ENCODE data around the gene C1QTNF1. TPM values are rescaled to one million over a fixed set of nuclear protein-coding genes. Genes with fewer than 3 reads are reported as not detected.

Gene C1QTNF1
- total RNA-seq, 2 donors from 2014 or later: 125 to 401 TPM

GRCh38 chr17:79033741-79034501, 10.0 kb downstream of the C1QTNF1 start:
- no peak for TF ChIP-seq CTCF (IDR thresholded peaks at IDR 0.05)
- DNase-seq (ENCODE audit: low spot score): no peak
- Histone ChIP-seq H3K4me1 (peaks cover 0 to 61% of the 10 kb centered on the region in 2 donors), H3K27me3 (no peaks in the 10 kb centered on the region), H3K27ac (peak overlapping the region; percentile 47 to 58), H3K4me3 (no peak overlapping the region), H3K9me3 (no peaks in the 10 kb centered on the region), H3K36me3 (peaks cover 11% of the 10 kb centered on the region)

DNA sequence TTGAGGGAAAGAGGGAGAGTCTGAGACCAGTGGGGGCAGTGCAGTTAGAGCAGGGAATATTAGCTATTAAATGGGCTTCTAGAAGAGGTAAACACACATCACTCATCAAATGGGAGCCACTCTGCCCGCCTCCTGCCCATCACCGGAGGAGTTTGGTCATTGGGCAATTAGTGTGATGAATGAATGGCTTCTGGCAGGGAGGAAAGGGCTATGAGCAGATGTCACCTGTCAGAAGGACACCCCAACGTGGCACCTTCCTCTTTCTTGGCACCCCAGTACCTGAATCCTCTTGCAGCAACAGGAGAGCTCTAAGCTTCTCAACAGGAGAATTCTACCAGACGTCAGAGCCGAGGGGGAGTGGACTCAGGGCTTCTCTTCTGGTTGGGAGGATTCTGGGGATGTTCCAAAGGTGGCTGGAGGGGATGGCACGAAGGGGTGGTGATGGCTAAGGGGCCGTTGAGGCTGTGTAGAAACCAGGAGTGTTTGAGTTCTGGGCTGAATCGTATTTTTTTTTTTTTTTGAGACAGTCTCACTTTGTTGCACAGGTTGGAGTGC, 11.0 kb downstream of the C1QTNF1 start:
- peaks cover 11% of the 10 kb centered on the region for H3K36me3 ChIP-seq
- H3K4me3 ChIP-seq: no peak overlapping the region
- no peak for TF ChIP-seq CTCF (IDR thresholded peaks at IDR 0.05)
- H3K9me3 ChIP-seq: no peaks in the 10 kb centered on the region
- H3K27me3 ChIP-seq: no peaks in the 10 kb centered on the region
- peaks cover 0 to 56% of the 10 kb centered on the region in 2 donors for H3K4me1 ChIP-seq
- no peak for DNase-seq (ENCODE audit: low spot score)
- H3K27ac ChIP-seq: peak overlapping the region in 1 of 2 donors; percentile 58

- Histone ChIP-seq H3K27me3 (no peaks in the 10 kb centered on the region), H3K4me1 (peaks cover 0 to 56% of the 10 kb centered on the region in 2 donors), H3K9me3 (no peaks in the 10 kb centered on the region), H3K27ac (no peak overlapping the region), H3K36me3 (peaks cover 14% of the 10 kb centered on the region), H3K4me3 (no peak overlapping the region)
- TF ChIP-seq CTCF (IDR thresholded peaks at IDR 0.05): no peak
- no peak for DNase-seq (ENCODE audit: low spot score)
Observed at GRCh38 chr17:79035686-79036085, 11.7 kb downstream of the C1QTNF1 start.

GRCh38 chr17:79036181-79036580, 12.2 kb downstream of the C1QTNF1 start:
- Histone ChIP-seq H3K4me3 (no peak overlapping the region), H3K36me3 (peaks cover 14% of the 10 kb centered on the region), H3K9me3 (no peaks in the 10 kb centered on the region), H3K27me3 (no peaks in the 10 kb centered on the region), H3K27ac (peak overlapping the region in 1 of 2 donors; percentile 42), H3K4me1 (peaks cover 0 to 56% of the 10 kb centered on the region in 2 donors)
- no peak for DNase-seq (ENCODE audit: low spot score)
- no peak for TF ChIP-seq CTCF (IDR thresholded peaks at IDR 0.05)

DNA sequence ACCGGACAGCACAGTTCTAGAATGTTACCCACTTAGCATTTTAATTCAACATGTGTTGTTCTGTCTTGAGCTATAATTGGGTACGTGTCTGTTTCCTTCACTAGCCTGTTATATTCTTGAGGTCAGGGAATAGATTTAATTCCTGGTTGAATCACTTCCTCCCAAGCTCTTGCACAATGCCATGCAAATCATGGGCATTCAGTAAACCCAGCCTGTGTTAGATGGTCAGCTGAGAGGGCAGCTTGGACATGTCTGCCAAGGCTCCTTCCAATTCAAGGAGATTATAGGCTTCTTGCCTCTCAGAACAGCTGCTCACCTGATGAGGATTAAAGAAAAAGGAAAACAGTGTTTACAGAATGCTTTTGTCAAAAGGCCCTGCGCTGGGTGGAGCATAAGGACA, 12.6 kb downstream of the C1QTNF1 start:
- TF ChIP-seq CTCF (IDR thresholded peaks at IDR 0.05): no peak
- Histone ChIP-seq H3K27ac (peak overlapping the region in 1 of 2 donors; percentile 42), H3K4me1 (peaks cover 0 to 55% of the 10 kb centered on the region in 2 donors), H3K27me3 (no peaks in the 10 kb centered on the region), H3K4me3 (no peak overlapping the region), H3K9me3 (no peaks in the 10 kb centered on the region), H3K36me3 (peaks cover 14% of the 10 kb centered on the region)
- DNase-seq (ENCODE audit: low spot score): no peak

Measured in right atrium auricular region (tissue), 2 donors.